ENCODE measurements around the gene LIMS2.

The LIMS2 gene

DNA sequence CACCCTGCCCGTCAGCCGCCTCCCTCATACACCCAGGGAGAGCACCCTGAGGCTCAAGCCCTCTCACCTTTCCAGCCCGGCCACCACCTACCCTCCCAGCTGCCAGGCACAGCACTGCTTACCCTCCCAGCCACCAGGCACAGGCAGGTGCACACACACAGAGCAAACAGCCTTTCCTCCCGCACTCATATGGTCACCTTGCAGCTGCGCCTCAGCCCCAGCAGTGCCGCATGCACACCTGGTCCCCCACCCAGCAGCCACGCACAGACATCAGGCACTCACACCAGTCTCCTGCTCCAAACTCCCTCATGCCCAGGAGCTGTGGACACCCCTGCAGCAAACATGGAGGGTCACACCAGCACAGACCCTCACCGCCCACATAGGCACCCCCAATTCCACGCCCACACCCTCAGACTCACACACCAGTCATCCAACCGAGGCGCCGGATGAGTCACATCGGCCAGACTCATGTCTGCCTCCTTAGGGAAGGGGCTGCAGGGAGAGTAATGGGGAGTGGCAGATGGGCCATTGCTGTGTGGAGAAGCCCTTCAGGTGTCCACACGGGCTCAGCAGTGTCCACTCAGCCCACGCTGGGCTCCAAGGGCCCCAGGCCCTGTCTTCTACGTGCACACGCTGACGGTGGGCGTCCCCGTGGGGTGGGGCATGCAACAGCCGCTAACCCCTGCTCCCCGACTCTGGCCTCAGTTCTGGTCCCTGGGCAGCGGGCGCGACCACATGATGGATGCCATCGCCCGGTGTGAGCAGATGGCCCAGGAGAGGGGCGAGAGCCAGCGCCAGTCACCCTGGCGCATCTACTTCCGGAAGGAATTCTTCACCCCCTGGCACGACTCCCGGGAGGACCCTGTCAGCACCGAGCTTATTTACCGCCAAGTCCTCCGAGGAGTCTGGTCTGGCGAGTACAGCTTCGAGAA is 51.7 kb downstream of the LIMS2 start:
- DNase-seq (ENCODE audit: low read depth in 2 of 2): no peak

- DNase-seq (ENCODE audit: low read depth in 2 of 2): no peak
Observed at GRCh38 chr2:127622561-127623387, 52.6 kb downstream of the LIMS2 start.

GRCh38 chr2:127621981-127622431 is 53.3 kb downstream of the LIMS2 start:
- no peak for DNase-seq (ENCODE audit: low read depth in 2 of 2)

- no peak for DNase-seq (ENCODE audit: low read depth in 2 of 2)
Observed at GRCh38 chr2:127620866-127621265, 54.5 kb downstream of the LIMS2 start.

GRCh38 chr2:127619877-127620705 is 55.2 kb downstream of the LIMS2 start:
- no peak for DNase-seq (ENCODE audit: low read depth in 2 of 2)

- DNase-seq (ENCODE audit: low read depth in 2 of 2): no peak
Observed at GRCh38 chr2:127619203-127619590, 56.1 kb downstream of the LIMS2 start.

DNA sequence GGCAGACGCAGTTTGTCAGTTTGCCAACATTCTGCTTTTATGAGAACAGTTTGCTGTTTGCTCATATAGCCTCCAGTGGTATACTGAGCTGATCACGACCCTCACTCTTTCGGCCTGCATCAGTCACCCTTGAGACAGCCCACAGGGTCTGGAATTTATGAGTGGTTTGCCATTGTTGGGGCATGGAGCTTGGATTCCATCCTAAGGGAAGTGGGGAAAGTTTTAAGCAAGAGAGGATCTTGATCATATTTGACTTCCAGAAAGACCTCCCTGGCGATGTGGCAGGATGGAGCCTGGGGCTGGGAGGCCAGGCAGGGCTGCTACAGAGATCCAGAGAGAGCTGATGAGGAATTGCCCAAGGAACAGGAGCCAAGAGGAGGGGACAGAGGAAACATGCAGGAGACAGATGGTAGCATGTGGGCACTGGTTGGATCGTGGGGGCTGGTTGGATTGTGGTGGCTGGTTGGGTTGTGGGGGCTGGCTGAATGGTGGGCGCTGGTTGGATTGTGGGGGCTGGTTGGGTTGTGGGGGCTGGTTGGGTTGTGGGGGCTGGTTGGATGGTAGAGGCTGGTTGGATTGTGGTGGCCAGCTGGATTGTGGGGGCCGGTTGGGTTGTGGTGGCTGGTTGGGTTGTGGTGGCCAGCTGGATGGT is 56.7 kb downstream of the LIMS2 start:
- no peak for DNase-seq (ENCODE audit: low read depth in 2 of 2)

GRCh38 chr2:127615511-127616166 is 59.7 kb downstream of the LIMS2 start:
- no peak for DNase-seq (ENCODE audit: low read depth in 2 of 2)

GRCh38 chr2:127614731-127615130 is 60.6 kb downstream of the LIMS2 start:
- DNase-seq (ENCODE audit: low read depth in 2 of 2): no peak

GRCh38 chr2:127614246-127614645 is 61.1 kb downstream of the LIMS2 start:
- DNase-seq (ENCODE audit: low read depth in 2 of 2): no peak

DNA sequence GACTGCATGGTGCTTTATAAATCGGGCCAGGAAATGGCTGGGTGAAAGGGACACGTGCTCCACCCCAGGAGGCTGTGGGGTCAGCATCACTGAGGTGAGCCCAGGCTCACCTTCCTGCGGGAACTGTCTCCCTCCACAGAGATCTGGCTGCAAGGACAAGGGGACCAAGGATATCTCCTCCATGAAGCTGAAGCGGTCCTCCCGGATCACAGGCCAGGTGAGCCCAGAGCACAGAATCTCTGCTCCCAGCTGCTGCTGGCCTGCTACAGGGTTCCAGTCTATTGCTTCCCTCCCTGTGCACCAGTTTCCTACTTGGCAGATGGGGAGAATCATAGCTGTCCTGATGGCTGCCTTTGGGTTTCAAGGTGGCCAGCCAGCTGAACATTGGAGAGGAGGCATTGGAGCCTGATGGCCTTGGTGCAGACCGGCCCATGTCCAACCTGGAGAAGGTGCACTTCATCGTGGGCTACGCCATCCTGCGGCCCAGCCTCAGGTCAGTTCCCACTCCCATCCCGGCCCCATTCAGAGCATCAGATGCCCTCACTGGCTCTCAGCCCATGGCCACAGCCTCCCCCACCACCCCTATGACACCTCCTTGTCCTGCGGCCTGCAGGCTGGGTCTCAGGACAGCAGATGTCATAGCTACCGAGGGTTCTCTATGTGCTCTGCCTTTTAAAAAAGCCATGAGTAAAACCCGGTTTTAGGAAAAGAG is 63.1 kb downstream of the LIMS2 start:
- no peak for DNase-seq (ENCODE audit: low read depth in 2 of 2)

GRCh38 chr2:127611076-127611925 is 64.0 kb downstream of the LIMS2 start:
- DNase-seq (ENCODE audit: low read depth in 2 of 2): no peak

GRCh38 chr2:127610561-127610960 is 64.8 kb downstream of the LIMS2 start:
- no peak for DNase-seq (ENCODE audit: low read depth in 2 of 2)

- DNase-seq (ENCODE audit: low read depth in 2 of 2): no peak
Observed at GRCh38 chr2:127609818-127610217, 65.5 kb downstream of the LIMS2 start.

- DNase-seq (ENCODE audit: low read depth in 2 of 2): no peak
Observed at GRCh38 chr2:127609031-127609751, 66.1 kb downstream of the LIMS2 start.

GRCh38 chr2:127608061-127609030 is 67.0 kb downstream of the LIMS2 start:
- no peak for DNase-seq (ENCODE audit: low read depth in 2 of 2)

DNA sequence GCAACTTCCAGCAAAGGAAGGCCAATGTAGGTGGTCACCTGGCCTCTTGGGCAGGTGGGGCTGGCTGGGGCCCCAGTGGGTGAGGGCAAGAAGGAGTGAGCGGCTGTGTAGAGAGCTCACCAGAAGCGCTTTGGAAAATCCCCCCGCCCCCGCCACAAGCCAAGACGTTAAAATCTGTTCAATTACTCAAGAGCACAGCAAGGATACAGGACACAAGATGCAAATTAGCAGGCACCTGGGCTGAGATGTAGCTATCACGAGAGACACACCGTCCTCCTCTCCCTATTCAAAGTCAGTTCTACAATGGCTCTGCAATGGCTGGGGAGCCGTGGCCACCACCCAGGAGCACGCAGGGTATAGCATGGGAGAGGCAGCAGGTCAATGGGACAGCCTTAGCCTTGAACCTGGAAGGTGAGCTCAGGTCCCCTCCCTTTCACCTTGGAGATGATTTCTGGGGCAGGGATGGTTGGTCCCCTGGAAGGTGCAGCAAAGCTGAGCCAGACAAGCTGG is 67.9 kb downstream of the LIMS2 start:
- DNase-seq (ENCODE audit: low read depth in 2 of 2): no peak
